ENCODE measurements around the gene ERGIC1. TPM values are rescaled to one million over a fixed set of nuclear protein-coding genes. Genes with fewer than 3 reads are reported as not detected.

ERGIC1 gene
- total and polyA plus RNA-seq, 10 of the 15 experiments (the other 5 are each of a cell fraction or from before 2014, with no cell fraction given): 8.8 to 104 (median 76.3) TPM

DNA sequence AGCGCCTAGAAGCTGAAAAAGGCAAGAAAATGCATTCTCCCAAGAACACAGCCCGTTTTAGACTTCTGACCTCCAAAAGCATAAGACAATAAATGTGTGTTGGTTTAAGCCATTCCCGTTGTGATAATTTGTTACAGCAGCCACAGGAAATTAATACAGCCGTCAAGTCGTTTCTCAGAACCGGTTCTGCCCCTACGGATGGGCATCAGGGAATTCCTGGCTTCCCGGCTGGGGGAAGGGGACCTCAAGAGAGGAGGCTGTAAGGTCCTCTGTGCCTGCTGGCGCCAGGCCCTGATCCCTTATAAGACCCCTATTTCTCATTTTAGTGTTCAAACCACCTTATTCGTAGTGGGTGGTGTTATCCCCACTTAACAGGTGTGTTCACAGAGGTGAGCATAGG, 74.6 kb downstream of the ERGIC1 start:
- H4K20me1 ChIP-seq (ENCODE audit: control insufficient read depth, insufficient read depth): no peaks in the 10 kb centered on the region
- ChIA-PET POLR2A (no interaction called here), SMC1A (ENCODE audit: uncharacterized antibody, unreplicated experiment) (no interaction called here), RAD21 (ENCODE audit: unreplicated experiment) (no interaction called here), CTCF (no interaction called here)
- no peaks in the 10 kb centered on the region for H3K27me3 ChIP-seq (replicated peaks in 1 of 2; ENCODE audit: control insufficient read depth in 2 of 2, insufficient read depth in 2 of 2, low read length in 1 of 2)
- ATAC-seq: no peak
- intact Hi-C loops (cut with micrococcal nuclease; ENCODE audit: unreplicated experiment): loop anchor here (5.0 kb wide), 2 partner anchors 71 to 136 kb away; partner anchors contain the start of gene DUSP1
- 97% methylated on average over 10 of the region's 10 CpGs for WGBS (ENCODE audit: insufficient coverage, insufficient replicate concordance, low lambda C conversion rate, missing lambda C conversion rate)
- H3K4me2 ChIP-seq (ENCODE audit: control insufficient read depth, insufficient read depth): no peak overlapping the region
- DNase-seq (ENCODE audit: low read depth, low spot score): no peak
- BruUV-seq (replicated peaks): no TSS peak
- H3K27ac ChIP-seq (ENCODE audit: control insufficient read depth, insufficient read depth): no peak overlapping the region
- H2AFZ ChIP-seq (ENCODE audit: control insufficient read depth, low read depth, low read length): no peak overlapping the region
- no peaks in the 10 kb centered on the region for H3K79me2 ChIP-seq (ENCODE audit: control insufficient read depth, insufficient read depth, low read length)
- H3K36me3 ChIP-seq (ENCODE audit: control insufficient read depth in 2 of 2, insufficient read depth in 2 of 2, low read length in 1 of 2): peaks cover 1 to 7% of the 10 kb centered on the region in 2 experiments; a peak in 3 of 4 replicates
- in situ Hi-C loops (cut with MboI): no loop called here
- FAIRE-seq: no peak
- H3K4me3 ChIP-seq: no peak overlapping the region
- no peak overlapping the region for H3K9ac ChIP-seq (ENCODE audit: control insufficient read depth, insufficient read depth, low read length)
- no peaks in the 10 kb centered on the region for H3K9me3 ChIP-seq (replicated peaks; ENCODE audit: control insufficient read depth, insufficient read depth, low read length)
- peaks cover 28% of the 10 kb centered on the region for H3K4me1 ChIP-seq (ENCODE audit: control insufficient read depth, insufficient read depth, low read length)
- TF ChIP-seq SIN3A (IDR thresholded peaks at IDR 0.05; ENCODE audit: low read depth, low read length) (no peak), GATAD2B (conservative IDR thresholded peaks at IDR 0.05; ENCODE audit: low read depth) (no peak), RUNX3 (IDR thresholded peaks at IDR 0.05; ENCODE audit: low read length) (no peak), STAT3 (IDR thresholded peaks at IDR 0.05; ENCODE audit: low read depth, low read length) (no peak), CBFB (IDR thresholded peaks at IDR 0.05; ENCODE audit: low read depth) (no peak), HDGF (IDR thresholded peaks at IDR 0.05) (no peak), BRCA1 (IDR thresholded peaks at IDR 0.05; ENCODE audit: low read depth, low read length) (no peak), NFYB (IDR thresholded peaks at IDR 0.05; ENCODE audit: insufficient read depth, low read depth, low read length) (no peak), ZNF207 (IDR thresholded peaks at IDR 0.05; ENCODE audit: borderline replicate concordance) (no peak)
- TF ChIP-seq, protein P1, sequence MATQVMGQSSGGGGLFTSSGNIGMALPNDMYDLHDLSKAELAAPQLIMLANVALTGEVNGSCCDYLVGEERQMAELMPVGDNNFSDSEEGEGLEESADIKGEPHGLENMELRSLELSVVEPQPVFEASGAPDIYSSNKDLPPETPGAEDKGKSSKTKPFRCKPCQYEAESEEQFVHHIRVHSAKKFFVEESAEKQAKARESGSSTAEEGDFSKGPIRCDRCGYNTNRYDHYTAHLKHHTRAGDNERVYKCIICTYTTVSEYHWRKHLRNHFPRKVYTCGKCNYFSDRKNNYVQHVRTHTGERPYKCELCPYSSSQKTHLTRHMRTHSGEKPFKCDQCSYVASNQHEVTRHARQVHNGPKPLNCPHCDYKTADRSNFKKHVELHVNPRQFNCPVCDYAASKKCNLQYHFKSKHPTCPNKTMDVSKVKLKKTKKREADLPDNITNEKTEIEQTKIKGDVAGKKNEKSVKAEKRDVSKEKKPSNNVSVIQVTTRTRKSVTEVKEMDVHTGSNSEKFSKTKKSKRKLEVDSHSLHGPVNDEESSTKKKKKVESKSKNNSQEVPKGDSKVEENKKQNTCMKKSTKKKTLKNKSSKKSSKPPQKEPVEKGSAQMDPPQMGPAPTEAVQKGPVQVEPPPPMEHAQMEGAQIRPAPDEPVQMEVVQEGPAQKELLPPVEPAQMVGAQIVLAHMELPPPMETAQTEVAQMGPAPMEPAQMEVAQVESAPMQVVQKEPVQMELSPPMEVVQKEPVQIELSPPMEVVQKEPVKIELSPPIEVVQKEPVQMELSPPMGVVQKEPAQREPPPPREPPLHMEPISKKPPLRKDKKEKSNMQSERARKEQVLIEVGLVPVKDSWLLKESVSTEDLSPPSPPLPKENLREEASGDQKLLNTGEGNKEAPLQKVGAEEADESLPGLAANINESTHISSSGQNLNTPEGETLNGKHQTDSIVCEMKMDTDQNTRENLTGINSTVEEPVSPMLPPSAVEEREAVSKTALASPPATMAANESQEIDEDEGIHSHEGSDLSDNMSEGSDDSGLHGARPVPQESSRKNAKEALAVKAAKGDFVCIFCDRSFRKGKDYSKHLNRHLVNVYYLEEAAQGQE (IDR thresholded peaks at IDR 0.05; ENCODE audit: low read depth, low read length): no peak
- TF ChIP-seq, protein P2, sequence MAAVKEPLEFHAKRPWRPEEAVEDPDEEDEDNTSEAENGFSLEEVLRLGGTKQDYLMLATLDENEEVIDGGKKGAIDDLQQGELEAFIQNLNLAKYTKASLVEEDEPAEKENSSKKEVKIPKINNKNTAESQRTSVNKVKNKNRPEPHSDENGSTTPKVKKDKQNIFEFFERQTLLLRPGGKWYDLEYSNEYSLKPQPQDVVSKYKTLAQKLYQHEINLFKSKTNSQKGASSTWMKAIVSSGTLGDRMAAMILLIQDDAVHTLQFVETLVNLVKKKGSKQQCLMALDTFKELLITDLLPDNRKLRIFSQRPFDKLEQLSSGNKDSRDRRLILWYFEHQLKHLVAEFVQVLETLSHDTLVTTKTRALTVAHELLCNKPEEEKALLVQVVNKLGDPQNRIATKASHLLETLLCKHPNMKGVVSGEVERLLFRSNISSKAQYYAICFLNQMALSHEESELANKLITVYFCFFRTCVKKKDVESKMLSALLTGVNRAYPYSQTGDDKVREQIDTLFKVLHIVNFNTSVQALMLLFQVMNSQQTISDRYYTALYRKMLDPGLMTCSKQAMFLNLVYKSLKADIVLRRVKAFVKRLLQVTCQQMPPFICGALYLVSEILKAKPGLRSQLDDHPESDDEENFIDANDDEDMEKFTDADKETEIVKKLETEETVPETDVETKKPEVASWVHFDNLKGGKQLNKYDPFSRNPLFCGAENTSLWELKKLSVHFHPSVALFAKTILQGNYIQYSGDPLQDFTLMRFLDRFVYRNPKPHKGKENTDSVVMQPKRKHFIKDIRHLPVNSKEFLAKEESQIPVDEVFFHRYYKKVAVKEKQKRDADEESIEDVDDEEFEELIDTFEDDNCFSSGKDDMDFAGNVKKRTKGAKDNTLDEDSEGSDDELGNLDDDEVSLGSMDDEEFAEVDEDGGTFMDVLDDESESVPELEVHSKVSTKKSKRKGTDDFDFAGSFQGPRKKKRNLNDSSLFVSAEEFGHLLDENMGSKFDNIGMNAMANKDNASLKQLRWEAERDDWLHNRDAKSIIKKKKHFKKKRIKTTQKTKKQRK (IDR thresholded peaks at IDR 0.05; ENCODE audit: low read depth, low read length): no peak
- TF ChIP-seq, protein P3, sequence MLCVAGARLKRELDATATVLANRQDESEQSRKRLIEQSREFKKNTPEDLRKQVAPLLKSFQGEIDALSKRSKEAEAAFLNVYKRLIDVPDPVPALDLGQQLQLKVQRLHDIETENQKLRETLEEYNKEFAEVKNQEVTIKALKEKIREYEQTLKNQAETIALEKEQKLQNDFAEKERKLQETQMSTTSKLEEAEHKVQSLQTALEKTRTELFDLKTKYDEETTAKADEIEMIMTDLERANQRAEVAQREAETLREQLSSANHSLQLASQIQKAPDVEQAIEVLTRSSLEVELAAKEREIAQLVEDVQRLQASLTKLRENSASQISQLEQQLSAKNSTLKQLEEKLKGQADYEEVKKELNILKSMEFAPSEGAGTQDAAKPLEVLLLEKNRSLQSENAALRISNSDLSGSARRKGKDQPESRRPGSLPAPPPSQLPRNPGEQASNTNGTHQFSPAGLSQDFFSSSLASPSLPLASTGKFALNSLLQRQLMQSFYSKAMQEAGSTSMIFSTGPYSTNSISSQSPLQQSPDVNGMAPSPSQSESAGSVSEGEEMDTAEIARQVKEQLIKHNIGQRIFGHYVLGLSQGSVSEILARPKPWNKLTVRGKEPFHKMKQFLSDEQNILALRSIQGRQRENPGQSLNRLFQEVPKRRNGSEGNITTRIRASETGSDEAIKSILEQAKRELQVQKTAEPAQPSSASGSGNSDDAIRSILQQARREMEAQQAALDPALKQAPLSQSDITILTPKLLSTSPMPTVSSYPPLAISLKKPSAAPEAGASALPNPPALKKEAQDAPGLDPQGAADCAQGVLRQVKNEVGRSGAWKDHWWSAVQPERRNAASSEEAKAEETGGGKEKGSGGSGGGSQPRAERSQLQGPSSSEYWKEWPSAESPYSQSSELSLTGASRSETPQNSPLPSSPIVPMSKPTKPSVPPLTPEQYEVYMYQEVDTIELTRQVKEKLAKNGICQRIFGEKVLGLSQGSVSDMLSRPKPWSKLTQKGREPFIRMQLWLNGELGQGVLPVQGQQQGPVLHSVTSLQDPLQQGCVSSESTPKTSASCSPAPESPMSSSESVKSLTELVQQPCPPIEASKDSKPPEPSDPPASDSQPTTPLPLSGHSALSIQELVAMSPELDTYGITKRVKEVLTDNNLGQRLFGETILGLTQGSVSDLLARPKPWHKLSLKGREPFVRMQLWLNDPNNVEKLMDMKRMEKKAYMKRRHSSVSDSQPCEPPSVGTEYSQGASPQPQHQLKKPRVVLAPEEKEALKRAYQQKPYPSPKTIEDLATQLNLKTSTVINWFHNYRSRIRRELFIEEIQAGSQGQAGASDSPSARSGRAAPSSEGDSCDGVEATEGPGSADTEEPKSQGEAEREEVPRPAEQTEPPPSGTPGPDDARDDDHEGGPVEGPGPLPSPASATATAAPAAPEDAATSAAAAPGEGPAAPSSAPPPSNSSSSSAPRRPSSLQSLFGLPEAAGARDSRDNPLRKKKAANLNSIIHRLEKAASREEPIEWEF (IDR thresholded peaks at IDR 0.05; ENCODE audit: insufficient replicate concordance, low read depth, low read length): no peak
